HG03469 (cell line): Measurements from ENCODE around the gene VWF.

Experiments used
- ATAC-seq: cut with Tn5 transposase; IDR thresholded peaks from one replicate; pipeline ENCODE4 v1.9.1; 2021; ENCODE audit warnings: mild to moderate bottlenecking, moderate library complexity, moderate number of reproducible peaks; ENCODE audit not compliant: unreplicated experiment

The VWF gene

DNA sequence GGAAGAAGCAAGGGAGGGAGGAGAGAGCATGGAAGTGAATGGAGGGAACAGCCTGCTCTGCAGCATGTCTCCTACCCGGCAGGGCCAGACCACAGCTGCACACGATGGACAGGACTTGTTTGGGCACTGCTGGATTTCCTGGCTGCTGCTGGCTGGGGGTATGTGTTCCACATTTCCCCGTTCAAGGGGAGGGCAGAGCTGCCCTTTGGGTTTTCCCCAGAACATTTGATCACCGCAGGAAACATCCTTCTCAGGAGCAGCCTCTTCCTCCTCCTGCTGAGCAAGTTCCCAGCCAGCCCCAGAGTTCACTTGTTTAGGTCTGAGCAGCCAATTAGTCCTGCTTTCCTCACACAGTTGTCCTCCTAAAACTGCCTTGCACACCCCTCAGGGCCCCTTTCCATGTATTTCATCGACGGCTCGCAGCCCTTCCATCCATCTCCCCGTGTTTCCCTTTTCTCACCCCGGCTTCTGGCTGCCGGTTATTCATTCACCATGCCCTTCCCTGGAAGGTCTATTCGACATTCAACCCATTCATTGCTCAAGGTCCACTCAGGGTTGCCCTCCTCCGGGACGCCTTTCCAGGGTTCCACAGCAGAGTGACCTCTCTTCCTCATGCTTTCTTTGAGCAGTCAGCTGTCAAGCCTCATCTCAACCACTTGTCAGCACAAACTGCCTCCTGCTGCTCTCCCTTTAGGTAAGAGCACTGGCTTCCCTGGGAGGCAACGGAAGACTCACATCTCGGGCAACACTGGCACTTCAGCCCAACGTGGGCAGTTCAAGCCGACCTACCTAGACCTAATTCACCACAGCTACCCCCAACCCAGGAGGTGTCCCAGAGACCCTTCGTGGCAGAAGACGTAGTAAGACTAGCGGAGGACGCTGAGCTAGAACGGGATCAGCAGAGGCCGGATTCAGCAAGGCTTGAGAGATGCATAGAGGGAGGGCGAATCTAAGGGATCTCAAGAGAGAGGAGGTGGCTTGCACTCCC is 159.3 kb downstream of the VWF start:
- no peak for ATAC-seq

GRCh38 chr12:5963515-5963914 is 161.0 kb downstream of the VWF start:
- no peak for ATAC-seq

- no peak for ATAC-seq
These were observed 163.7 kb downstream of the VWF start for GRCh38 chr12:5960783-5961182.

DNA sequence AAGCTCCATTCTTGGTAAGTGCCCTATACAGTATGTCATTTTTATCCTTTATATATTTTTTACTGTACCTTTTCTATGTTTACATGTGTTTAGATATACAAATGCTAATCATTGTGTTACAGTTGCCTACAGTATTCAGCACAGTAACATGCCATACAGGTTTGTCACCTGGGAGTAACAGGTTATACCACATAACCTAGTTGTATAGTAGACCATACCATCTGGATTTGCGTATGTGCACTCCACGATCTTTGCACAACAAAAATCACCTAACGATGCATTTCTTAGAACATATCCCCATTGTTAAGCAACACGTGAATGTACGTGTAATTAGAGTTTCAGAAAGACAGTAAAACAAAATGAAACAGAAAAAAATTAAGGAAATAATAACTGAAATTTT is 167.5 kb downstream of the VWF start:
- ATAC-seq = no peak

DNA sequence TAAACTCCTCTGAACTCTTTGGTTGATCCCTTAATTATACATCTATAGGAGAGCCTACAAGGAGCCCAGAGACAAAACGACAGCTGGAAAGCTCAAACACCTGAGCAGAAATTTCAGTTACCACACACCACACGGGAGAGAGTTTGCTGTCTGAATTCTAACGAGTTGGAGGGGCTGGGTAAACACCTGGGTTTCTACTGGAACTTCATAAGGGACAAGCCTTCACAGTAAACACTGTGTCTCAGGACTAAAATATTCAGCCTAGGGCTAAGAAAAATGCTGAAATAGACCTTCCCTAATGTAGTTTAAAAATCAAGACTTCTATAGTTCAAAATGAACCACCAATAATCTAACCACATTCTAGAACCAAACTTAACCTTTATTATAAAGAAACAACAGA is 169.8 kb downstream of the VWF start:
- no peak for ATAC-seq

DNA sequence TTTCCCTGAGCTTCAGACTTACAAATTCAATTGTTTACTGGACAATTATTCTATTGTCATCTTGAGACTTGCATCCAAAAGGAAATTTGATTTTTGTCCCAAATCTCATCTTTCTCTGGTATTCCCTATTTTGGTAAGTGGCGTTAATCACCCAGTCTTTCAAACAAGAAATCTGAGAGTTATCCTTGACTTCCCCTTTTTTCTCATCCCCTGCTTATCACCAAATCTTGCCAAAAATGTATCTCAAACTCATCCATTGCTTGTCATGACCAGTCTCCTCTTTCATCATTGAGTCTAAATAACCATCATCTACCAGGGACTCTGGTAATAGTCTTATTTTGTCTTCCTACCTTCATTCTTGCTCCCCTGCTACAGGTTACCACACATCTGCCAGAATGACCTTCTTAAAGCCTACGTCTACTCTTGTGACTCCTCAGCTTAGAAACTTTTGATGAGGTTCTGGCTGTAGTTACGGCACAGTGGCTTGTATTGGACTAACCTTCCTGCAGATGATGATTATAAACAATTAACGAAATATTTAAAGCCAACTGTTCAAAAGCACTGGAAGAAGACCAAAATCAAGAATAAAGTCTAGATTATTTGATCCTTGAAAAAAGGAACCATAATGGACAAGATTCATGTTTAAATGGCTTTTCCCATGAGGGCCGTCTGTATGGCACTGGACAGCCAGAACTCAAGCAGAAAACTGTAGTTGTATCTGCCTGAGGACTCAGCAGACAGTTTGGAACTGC is 170.5 kb downstream of the VWF start:
- ATAC-seq = no peak

DNA sequence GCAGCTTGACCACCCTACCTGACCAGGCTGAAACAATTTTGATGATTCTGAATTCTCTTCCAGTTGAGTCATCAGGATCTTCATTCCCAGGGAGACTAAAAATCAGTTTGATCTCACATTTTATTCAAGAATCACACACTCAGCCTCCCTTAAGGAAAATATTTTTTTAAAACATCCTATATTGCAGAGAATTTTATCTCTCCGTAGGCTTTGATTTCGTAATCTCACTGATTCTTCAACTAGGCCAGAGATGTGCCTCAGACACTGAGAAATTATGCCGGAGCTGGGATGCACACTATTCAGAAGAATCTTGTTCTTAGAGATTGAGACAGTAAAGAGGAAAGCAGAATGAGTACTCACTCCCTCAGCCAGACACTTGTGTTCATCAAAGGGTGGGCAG is 172.4 kb downstream of the VWF start:
- no peak for ATAC-seq

- no peak for ATAC-seq
These were observed 175.8 kb downstream of the VWF start for GRCh38 chr12:5948696-5949095.

- no peak for ATAC-seq
These were observed 177.5 kb downstream of the VWF start for GRCh38 chr12:5947006-5947405.

- no peak for ATAC-seq
These were observed 178.1 kb downstream of the VWF start for GRCh38 chr12:5946388-5946787.

DNA sequence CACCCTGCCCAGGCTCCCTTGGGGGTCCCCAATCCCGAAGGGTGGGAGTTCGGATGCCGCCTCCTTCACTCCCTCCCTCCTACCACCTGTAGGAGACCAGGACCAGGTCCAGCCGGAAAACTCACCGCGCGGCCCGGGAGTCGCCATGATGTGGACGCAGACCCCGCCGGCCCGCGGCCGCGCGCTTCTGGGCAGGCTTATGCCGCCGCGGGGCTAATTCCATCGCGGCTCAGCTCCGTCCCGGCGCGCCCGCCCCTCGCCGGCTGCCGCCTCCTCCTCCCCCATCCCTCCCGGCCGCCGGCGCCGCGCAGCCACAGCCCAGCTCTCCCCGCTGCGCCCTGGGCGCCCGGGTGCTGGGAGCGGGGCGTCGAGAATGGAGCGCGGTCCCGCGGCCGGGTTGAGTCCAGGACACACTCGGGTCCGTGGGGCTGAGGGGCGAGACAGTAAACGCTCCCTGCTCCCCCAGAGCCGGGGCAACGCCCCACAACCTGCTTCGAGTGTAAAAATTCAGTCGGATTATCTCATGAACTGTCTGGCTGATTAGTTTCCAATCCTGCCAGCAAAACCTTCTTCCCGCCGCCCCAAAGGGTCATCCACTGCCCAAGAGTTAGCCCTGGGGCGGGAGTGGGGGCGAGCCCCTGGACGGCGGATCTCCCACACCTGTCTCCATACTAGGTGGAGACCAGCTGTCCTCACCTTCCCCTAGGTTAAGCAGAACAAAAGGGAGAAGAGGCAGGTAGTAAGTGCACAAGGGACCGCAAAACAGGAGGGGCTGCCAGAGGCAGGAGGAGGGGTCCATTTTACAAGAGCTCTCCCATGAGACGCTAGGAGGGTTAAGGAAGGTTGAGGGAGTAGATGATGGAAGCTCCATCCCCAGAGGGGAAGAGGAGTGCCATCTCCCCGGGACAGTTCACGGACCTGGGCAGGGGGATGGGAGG is 179.1 kb downstream of the VWF start, which contains the start of gene ANO2:
Gene ANO2 (minus strand): TSS at position 189 of the 938 bp plus-strand sequence. CDS start 42 bp downstream, at position 147.
- no peak for ATAC-seq

- no peak for ATAC-seq
These were observed 179.8 kb downstream of the VWF start for GRCh38 chr12:5944688-5945070.

GRCh38 chr12:5944053-5944452 is 180.4 kb downstream of the VWF start:
- ATAC-seq = no peak

DNA sequence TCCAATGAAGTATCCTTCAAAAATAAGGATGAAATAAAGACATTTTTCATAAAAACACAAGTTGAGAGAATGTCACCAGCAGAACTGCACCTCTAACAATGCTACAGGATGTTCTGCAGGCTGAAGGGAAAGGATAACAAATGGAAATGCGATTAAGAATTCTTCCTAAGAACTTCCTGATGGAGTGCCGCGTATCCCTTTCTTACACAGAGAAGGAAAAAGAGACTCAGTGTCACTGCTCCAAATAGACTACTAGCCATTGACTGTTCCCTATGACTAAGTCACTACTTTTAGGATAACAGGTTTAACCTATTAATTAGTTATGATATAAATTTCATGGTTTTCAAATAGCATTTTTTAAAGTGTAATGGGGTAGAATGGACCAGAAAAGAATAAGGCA is 182.6 kb downstream of the VWF start:
- ATAC-seq = no peak

GRCh38 chr12:5927732-5928516 is 196.5 kb downstream of the VWF start:
- ATAC-seq = no peak

DNA sequence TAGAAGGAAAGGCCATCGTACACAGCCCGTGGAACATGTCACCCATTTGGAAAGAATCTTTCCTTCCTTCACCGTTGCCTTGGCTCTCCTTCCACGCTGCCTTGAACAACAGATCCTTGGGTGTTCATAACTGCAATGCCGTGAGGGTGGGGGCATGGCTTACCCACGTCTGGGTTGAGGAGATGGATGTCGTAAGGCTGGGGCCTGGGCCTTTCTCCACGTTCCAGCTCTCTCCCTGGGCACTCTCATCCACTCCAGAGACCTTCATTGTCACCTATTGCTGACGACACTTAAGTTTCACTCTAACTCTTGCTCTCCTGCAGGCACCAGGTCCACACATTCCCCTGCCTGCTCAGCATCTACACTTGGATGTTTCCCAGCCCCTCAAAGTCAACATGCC is 198.8 kb downstream of the VWF start:
- ATAC-seq = no peak

- no peak for ATAC-seq
These were observed 200.1 kb downstream of the VWF start for GRCh38 chr12:5924342-5924741.

- ATAC-seq = no peak
These were observed 200.7 kb downstream of the VWF start for GRCh38 chr12:5923751-5924150.

DNA sequence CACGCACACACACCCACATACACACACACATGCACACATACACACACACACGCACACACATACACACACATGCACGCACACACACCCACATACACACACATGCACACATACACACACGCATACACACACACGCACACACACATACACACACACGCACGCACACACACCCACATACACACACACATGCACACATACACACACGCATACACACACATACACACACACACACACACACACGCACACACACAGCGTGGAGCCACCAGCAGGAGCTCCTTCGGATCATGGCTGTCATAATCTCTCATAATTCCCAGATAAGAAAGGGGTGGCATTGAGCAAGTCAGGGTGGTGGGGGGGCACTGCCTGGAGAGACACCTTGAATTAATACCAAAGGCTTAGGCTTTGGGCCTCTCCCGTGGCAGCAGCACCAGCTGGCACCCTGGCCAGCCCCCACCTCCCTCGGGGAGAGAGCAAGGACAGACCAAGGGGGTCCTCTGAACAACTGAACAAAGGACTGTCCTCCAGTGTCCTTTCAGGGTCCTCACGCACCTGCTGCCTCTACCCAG is 201.3 kb downstream of the VWF start:
- no peak for ATAC-seq
